GM19351 (cell line): ENCODE results near the gene PDE8B.

Source experiments
- ATAC-seq: cut with Tn5 transposase; IDR thresholded peaks from one replicate; pipeline ENCODE4 v1.9.1; 2021; ENCODE audit warnings: mild to moderate bottlenecking, moderate library complexity; ENCODE audit not compliant: unreplicated experiment

PDE8B gene, protein sequence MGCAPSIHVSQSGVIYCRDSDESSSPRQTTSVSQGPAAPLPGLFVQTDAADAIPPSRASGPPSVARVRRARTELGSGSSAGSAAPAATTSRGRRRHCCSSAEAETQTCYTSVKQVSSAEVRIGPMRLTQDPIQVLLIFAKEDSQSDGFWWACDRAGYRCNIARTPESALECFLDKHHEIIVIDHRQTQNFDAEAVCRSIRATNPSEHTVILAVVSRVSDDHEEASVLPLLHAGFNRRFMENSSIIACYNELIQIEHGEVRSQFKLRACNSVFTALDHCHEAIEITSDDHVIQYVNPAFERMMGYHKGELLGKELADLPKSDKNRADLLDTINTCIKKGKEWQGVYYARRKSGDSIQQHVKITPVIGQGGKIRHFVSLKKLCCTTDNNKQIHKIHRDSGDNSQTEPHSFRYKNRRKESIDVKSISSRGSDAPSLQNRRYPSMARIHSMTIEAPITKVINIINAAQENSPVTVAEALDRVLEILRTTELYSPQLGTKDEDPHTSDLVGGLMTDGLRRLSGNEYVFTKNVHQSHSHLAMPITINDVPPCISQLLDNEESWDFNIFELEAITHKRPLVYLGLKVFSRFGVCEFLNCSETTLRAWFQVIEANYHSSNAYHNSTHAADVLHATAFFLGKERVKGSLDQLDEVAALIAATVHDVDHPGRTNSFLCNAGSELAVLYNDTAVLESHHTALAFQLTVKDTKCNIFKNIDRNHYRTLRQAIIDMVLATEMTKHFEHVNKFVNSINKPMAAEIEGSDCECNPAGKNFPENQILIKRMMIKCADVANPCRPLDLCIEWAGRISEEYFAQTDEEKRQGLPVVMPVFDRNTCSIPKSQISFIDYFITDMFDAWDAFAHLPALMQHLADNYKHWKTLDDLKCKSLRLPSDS

GRCh38 chr5:77210091-77210963 is at the start of gene PDE8B:
TSS of gene PDE8B (plus strand) at chr5:77210680. CDS start at chr5:77210926, 246 bp downstream.
- peak; percentile 51 for ATAC-seq

- no peak for ATAC-seq
These were observed 47.0 kb upstream of the PDE8B start for GRCh38 chr5:77163453-77163852.

GRCh38 chr5:77167063-77167462 is 43.4 kb upstream of the PDE8B start:
- ATAC-seq = no peak

DNA sequence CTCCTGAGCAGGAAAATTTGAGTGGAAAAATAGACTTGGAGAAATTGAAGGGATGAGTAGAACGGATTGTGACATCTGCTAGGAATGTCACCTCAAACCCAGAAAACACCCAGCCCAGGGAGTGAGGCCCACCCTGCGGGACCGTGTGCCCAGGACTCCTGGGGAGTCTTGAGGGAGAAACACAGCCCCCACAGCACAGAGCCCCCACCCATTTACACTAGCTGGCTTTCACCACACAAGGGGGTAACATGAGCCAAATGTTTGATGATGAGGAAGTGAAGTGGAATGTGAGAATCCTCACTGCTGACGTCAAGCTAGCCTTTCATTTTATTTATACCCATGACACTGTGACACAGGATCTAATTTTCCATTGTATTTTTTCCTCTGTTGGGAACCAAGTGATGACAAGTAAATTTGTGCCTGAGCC is 42.8 kb upstream of the PDE8B start:
- no peak for ATAC-seq

GRCh38 chr5:77168161-77168878 is 42.2 kb upstream of the PDE8B start:
- ATAC-seq = no peak

DNA sequence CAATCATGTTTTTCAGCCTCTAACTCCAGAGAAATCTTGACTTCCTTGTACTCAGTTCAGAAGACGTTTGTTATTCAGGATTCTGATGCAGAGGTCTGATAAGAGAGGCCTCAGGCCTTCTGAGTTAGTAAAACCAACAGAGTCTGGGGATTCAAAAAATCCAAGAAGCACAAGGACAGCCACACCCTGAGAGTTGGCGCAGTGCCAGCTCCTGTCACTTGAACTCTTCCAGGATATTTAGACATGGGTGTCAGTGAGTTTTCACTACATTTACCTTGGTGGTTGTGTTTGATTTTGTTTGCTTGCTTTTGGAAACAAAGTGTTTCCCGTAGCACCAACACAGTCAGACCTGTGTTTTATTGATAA is 41.6 kb upstream of the PDE8B start:
- ATAC-seq = no peak

- no peak for ATAC-seq
These were observed 40.1 kb upstream of the PDE8B start for GRCh38 chr5:77170196-77170890.

DNA sequence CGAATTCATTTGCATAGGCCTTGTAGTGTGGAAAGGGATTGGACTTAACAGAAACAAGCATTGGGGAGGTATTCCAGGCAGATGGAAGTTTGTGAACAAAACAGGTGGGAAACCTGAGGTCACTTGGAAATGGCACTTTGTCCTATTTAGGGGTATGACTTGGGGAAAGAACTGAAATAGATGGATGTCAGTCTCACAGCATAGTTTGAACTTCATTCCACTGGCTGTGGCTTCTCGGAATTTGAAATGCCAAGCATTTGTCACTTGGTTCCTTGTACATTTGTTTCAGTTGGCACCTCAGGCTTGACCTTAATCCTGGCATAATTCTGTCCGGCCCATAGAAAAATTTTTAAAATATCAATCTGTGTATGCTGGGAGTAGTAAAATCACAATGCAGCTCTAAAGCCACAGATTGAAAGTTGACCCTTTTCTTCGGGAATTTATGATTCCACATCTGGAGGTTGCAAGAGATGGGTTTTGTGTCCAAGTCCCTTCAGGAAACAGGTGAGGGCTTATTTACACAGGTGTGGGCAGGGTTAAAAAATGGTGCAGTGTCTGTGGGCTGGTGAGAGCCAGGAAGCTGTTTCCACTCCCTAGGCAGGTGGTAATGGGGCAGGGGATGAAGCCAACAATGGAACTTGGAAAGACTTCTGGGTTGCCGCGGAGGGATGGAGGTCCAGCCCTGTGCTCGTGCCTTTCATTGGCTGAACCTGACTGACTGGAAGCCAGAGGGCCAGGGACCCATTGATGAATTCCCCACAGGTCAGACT is 39.2 kb upstream of the PDE8B start:
- no peak for ATAC-seq

- no peak for ATAC-seq
These were observed 37.7 kb upstream of the PDE8B start for GRCh38 chr5:77172713-77173328.

- no peak for ATAC-seq
These were observed 36.0 kb upstream of the PDE8B start for GRCh38 chr5:77174526-77174925.

GRCh38 chr5:77175231-77175630 is 35.2 kb upstream of the PDE8B start:
- no peak for ATAC-seq

DNA sequence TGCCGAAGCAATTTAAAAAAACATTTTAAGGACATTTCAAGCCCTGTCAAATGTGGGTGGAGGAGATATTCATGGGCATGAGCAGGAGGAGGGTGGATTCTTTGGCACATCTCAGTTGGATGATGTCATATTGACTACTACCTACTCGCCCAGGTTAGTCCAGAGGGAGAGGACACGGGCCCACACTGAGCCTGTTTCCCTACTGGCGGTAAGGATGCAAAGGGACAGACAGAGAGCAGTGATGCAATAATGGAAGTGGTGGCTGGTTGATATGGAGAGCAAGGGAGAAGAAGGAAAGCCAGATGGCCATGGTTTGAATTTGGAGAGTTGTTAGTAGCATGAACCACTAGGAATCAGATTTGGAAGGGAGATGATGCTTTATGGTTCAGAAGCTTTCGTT is 34.1 kb upstream of the PDE8B start:
- ATAC-seq = no peak

DNA sequence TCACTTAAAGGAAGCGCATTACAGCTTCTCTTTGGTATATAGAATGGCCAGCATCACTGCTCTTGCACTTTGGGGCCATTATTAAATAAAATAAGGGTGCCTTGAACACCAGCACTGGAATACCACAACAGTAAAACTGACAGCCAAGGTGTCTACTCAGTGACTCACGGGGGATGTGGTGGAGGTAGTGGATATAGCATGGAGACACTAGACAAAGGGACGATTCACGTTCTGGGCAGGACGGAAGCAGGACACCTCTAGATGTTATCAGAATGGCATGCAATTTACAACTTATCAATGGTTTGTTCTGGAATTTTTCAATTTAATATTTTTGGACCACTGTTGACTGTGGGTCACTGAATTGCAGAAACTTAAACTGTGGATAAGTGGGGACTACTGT is 32.9 kb upstream of the PDE8B start:
- no peak for ATAC-seq

DNA sequence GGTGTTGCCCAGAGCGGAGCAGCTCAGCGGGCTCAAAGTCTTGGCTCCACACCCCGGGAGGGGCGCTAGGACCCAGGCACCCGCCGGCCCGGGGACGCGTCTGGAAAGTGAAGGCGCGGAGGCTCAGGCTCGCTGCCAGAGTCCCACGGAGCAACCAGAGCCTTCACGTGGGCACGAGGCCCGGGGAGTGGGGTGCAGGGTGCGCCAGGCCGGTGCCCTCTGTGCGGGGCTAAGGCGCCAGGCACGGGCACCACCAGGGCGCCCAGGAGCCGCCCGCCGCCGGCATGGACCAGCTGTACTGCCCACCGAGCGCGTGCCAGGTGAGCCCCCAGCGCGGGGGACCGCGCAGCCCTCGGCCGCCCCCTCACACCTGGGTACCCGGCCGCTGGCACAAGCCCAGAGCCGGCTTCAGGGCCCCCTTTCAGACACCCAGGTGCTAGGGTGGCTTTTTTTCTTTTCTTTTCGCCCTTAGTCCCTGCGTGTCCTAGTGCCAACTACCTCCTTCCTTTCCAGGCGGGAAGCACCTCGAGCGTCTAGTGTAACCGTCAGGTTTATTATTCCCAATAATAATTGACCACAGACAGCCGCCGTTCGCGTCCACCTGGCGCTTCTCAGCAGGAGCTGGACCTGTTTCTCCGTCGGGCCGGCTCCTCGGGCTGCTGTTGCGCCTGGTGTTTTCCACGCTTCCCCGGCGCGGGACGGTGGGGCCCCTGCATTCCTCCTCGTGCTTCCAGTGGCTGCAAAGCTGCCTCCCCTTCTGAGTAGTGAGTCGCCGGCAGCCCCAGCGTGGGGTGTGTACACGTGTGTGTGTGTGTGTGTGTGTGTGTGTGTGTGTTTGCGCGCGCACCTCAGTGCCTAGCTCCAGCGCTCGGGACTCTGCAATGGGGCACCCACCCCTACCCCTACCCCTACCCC is 30.1 kb upstream of the PDE8B start:
- no peak for ATAC-seq

DNA sequence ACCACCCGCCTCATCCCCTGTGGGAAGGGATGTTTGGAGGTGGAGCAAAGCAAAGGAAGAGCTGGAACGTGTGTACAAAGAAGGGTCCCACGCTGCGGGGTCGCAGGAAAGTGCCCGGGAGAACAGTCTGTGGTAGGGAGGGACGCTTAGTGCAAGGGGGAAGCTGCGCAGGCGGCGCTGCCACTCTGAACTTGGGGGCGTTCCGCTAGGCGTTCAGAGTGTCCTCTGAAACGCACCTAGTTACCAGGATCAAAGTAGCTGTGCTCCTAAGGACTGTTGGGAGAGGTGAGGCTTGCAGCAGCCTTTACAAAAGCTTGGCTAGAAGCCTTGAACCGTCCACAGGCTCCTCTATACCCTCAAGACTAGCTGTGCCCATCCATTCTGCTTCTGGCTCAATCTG is 29.3 kb upstream of the PDE8B start:
- no peak for ATAC-seq

GRCh38 chr5:77181596-77182304 is 28.7 kb upstream of the PDE8B start:
- ATAC-seq = no peak

DNA sequence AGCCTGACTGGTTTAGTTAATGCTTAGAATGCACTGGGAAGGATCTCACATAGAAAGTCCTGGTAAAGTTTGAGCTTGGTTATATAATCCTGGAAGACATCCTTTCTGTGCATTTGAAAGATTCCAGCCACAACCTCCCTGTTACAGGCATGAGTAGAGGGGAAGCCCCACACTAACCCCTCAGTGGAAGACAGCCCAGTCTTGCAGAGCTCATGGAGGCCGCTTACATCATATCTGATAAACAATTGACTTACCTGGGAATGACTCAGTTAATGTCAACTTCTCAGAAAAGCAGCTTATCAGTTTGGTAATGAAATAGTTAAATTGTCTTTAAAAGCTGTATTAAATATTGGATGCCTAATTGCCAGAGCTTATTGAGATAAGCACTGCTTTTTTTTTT is 28.1 kb upstream of the PDE8B start:
- ATAC-seq = no peak
